ENCODE data around the gene EIPR1. TPM values are rescaled to one million over a fixed set of nuclear protein-coding genes. Genes with fewer than 3 reads are reported as not detected.

EIPR1 gene
- total and polyA plus RNA-seq, 2 of the 13 experiments (the other 11 are each of a cell fraction or from before 2014, with no cell fraction given), result 70.0 to 96.3 TPM

DNA sequence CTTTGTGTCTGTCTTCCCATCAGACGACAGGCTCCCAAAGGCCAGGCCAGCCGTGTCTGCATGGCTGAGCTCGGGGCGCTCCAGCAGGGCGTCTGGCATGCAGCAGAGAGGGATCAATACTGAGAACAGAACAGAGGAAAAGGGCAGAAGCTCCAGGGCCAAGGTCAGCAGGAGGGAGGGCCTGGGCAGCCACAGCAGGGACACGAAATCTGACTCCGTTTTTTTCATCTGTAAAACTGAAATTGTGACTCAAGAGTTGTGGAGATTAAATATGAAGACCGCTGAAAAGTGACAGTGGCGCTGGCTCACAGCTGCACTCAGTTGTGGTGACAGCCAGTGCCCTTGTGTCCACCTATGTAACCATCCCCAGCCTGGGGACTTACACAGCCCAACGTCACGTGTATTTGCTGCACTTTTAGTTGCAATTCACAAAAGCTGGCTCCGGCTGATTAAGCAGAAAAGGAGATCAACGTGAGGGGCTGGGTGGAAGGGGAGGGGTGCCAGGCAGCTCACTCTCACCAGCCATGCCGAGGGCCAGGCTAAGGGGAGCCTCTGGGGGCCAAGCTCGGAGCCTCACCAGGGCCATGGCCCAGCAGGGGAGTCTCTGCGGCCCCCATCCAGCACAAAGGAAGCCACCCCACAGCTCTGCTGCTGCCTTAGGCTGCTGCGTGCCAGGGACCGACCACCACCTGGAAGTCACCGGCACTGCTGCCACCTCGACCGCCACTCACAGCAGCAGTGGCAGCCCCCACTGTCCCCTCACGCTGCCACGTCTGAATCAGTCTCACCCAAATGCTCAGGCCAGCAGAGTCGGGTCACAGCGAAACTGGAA is 74.7 kb downstream of the EIPR1 start (continued):
- TF ChIP-seq, protein P1, sequence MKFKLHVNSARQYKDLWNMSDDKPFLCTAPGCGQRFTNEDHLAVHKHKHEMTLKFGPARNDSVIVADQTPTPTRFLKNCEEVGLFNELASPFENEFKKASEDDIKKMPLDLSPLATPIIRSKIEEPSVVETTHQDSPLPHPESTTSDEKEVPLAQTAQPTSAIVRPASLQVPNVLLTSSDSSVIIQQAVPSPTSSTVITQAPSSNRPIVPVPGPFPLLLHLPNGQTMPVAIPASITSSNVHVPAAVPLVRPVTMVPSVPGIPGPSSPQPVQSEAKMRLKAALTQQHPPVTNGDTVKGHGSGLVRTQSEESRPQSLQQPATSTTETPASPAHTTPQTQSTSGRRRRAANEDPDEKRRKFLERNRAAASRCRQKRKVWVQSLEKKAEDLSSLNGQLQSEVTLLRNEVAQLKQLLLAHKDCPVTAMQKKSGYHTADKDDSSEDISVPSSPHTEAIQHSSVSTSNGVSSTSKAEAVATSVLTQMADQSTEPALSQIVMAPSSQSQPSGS (CRISPR knock-in tag; IDR thresholded peaks at IDR 0.05), result no peak
- TF ChIP-seq ZNF672 (CRISPR knock-in tag; IDR thresholded peaks at IDR 0.05), result 0 out of 2 replicates have a peak, but pooled peaks have one; percentile 38
- no peak for TF ChIP-seq ZNF326 (CRISPR knock-in tag; IDR thresholded peaks at IDR 0.05; ENCODE audit: borderline replicate concordance)
- no peak for TF ChIP-seq NPAS2 (CRISPR knock-in tag; IDR thresholded peaks at IDR 0.05; ENCODE audit: borderline replicate concordance)
- TF ChIP-seq ZEB1 (IDR thresholded peaks at IDR 0.05; ENCODE audit: insufficient replicate concordance, low read depth), result no peak
- TF ChIP-seq TOPORS (CRISPR knock-in tag; IDR thresholded peaks at IDR 0.05), result no peak; the same call in 1 of the 2 replicates
- TF ChIP-seq, protein P2, sequence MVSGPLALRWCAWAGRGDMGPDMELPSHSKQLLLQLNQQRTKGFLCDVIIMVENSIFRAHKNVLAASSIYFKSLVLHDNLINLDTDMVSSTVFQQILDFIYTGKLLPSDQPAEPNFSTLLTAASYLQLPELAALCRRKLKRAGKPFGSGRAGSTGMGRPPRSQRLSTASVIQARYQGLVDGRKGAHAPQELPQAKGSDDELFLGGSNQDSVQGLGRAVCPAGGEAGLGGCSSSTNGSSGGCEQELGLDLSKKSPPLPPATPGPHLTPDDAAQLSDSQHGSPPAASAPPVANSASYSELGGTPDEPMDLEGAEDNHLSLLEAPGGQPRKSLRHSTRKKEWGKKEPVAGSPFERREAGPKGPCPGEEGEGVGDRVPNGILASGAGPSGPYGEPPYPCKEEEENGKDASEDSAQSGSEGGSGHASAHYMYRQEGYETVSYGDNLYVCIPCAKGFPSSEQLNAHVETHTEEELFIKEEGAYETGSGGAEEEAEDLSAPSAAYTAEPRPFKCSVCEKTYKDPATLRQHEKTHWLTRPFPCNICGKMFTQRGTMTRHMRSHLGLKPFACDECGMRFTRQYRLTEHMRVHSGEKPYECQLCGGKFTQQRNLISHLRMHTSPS (CRISPR knock-in tag; IDR thresholded peaks at IDR 0.05; ENCODE audit: low read depth), result no peak
- TF ChIP-seq ZFP36 (IDR thresholded peaks at IDR 0.05; ENCODE audit: borderline replicate concordance, low read depth, low read length, partially characterized antibody), result no peak
- 0 out of 2 replicates have a peak, but pooled peaks have one; percentile 27 for TF ChIP-seq PAX8 (CRISPR knock-in tag; IDR thresholded peaks at IDR 0.05; ENCODE audit: borderline replicate concordance)
- TF ChIP-seq MIXL1 (CRISPR knock-in tag; IDR thresholded peaks at IDR 0.05), result no peak
- TF ChIP-seq, protein P3, sequence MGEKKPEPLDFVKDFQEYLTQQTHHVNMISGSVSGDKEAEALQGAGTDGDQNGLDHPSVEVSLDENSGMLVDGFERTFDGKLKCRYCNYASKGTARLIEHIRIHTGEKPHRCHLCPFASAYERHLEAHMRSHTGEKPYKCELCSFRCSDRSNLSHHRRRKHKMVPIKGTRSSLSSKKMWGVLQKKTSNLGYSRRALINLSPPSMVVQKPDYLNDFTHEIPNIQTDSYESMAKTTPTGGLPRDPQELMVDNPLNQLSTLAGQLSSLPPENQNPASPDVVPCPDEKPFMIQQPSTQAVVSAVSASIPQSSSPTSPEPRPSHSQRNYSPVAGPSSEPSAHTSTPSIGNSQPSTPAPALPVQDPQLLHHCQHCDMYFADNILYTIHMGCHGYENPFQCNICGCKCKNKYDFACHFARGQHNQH (CRISPR knock-in tag; IDR thresholded peaks at IDR 0.05), result no peak
- no peak for TF ChIP-seq ZNF260 (CRISPR knock-in tag; IDR thresholded peaks at IDR 0.05; ENCODE audit: borderline replicate concordance, low read depth)
- peak; percentile 82; the same call in 1 of the 2 replicates for TF ChIP-seq SIX1 (CRISPR knock-in tag; IDR thresholded peaks at IDR 0.05; ENCODE audit: borderline replicate concordance)
- no peak for TF ChIP-seq MEF2D (CRISPR knock-in tag; IDR thresholded peaks at IDR 0.05)
- TF ChIP-seq DR1 (CRISPR knock-in tag; IDR thresholded peaks at IDR 0.05), result no peak
- no peak for TF ChIP-seq KMT2B (CRISPR knock-in tag; IDR thresholded peaks at IDR 0.05)
- no peak for TF ChIP-seq EED (CRISPR knock-in tag; IDR thresholded peaks at IDR 0.05)
- no peak for TF ChIP-seq ZKSCAN1 (IDR thresholded peaks at IDR 0.05; ENCODE audit: low read length)
- TF ChIP-seq, protein P4, sequence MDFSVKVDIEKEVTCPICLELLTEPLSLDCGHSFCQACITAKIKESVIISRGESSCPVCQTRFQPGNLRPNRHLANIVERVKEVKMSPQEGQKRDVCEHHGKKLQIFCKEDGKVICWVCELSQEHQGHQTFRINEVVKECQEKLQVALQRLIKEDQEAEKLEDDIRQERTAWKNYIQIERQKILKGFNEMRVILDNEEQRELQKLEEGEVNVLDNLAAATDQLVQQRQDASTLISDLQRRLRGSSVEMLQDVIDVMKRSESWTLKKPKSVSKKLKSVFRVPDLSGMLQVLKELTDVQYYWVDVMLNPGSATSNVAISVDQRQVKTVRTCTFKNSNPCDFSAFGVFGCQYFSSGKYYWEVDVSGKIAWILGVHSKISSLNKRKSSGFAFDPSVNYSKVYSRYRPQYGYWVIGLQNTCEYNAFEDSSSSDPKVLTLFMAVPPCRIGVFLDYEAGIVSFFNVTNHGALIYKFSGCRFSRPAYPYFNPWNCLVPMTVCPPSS (IDR thresholded peaks at IDR 0.05), result no peak
- no peak for TF ChIP-seq ZNF766 (CRISPR knock-in tag; IDR thresholded peaks at IDR 0.05; ENCODE audit: borderline replicate concordance)
- TF ChIP-seq RFX1 (IDR thresholded peaks at IDR 0.05), result no peak
- TF ChIP-seq, protein P5, sequence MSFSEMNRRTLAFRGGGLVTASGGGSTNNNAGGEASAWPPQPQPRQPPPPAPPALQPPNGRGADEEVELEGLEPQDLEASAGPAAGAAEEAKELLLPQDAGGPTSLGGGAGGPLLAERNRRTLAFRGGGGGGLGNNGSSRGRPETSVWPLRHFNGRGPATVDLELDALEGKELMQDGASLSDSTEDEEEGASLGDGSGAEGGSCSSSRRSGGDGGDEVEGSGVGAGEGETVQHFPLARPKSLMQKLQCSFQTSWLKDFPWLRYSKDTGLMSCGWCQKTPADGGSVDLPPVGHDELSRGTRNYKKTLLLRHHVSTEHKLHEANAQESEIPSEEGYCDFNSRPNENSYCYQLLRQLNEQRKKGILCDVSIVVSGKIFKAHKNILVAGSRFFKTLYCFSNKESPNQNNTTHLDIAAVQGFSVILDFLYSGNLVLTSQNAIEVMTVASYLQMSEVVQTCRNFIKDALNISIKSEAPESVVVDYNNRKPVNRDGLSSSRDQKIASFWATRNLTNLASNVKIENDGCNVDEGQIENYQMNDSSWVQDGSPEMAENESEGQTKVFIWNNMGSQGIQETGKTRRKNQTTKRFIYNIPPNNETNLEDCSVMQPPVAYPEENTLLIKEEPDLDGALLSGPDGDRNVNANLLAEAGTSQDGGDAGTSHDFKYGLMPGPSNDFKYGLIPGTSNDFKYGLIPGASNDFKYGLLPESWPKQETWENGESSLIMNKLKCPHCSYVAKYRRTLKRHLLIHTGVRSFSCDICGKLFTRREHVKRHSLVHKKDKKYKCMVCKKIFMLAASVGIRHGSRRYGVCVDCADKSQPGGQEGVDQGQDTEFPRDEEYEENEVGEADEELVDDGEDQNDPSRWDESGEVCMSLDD (CRISPR knock-in tag; IDR thresholded peaks at IDR 0.05; ENCODE audit: borderline replicate concordance), result no peak

Measured in HepG2 (cell line).